HCT116 (cell line): ENCODE measurements around the gene MYBPC2. TPM values are rescaled to one million over a fixed set of nuclear protein-coding genes. Genes with fewer than 3 reads are reported as not detected.

ENCODE experiments used
- ATAC-seq: fragments of 200-7000 bp; cut with Tn5 transposase; 2 replicates; pipeline ENCODE4 v1.9.1; 2020; ENCODE audit warnings: mild to moderate bottlenecking, moderate library complexity
- BruUV-seq: library from RNA; stranded (reverse); fragments of 400-500 nt; replicated peaks from 2 replicates; lab custom pipeline; 2021; lab: Mats Ljungman, UMichigan
- CTCF ChIA-PET: fragments of 300-600 bp; sonication (Branson Sonifier 250); formaldehyde crosslinking; loops from one replicate; lab custom pipeline; 2021; ENCODE audit warnings: antibody characterized with exemption; lab: Charles Lee
- POLR2A ChIA-PET: fragments of 300-600, 350-600 bp; sonication (Branson Sonifier 250); formaldehyde crosslinking; loops from one replicate; lab custom pipeline; 2021; ENCODE audit warnings: antibody characterized with exemption; lab: Charles Lee
- RAD21 ChIA-PET, 2 experiments: fragments of 300-600 bp; sonication (Branson Sonifier 250); formaldehyde crosslinking; loops; one replicate each; lab custom pipeline; 2023; ENCODE audit warnings: low total read pairs in 2 of 2; ENCODE audit not compliant: uncharacterized antibody in 2 of 2, unreplicated experiment in 2 of 2, low non-redundant PET in 1 of 2; lab: Charles Lee
- DNase-seq: peaks from one replicate; pipeline ENCODE4 v3.0.0-alpha.2; 2010; ENCODE audit warnings: low read depth, low spot score
- H2AFZ ChIP-seq: fragments of 200-600 bp; shearing (Covaris generic), sonication (generic); 2 replicates; pipeline ENCODE4 v1.6.1; 2017; ENCODE audit warnings: low read depth, mixed run types, mixed read lengths, antibody characterized with exemption, low read length; ENCODE audit not compliant: poor library complexity, severe bottlenecking
- H3K27ac ChIP-seq: 2 replicates; pipeline ENCODE4 v1.5.1; 2012; ENCODE audit warnings: low read depth, low read length
- H3K27me3 ChIP-seq: fragments of 200-600 bp; sonication (generic); 2 replicates; pipeline ENCODE4 v1.6.1; 2016; ENCODE audit warnings: mixed run types, low read length, mixed read lengths; ENCODE audit not compliant: insufficient read depth
- H3K36me3 ChIP-seq, 2 experiments: fragments of 200-500 bp in 1 of 2; fragments of 200-600 bp in 1 of 2; sonication (Bioruptor generic) in 1 of 2; sonication (generic) in 1 of 2; 2 replicates each; pipeline versions ENCODE4 v1.5.1 to v1.6.1; 2014 to 2016; ENCODE audit warnings: low read length in 2 of 2, inconsistent platforms in 1 of 2, mixed read lengths in 1 of 2, mixed run types in 1 of 2; ENCODE audit not compliant: insufficient read depth in 2 of 2, control insufficient read depth in 1 of 2
- H3K4me1 ChIP-seq, 2 experiments: fragments of 200-600 bp in 1 of 2; sonication (generic) in 1 of 2; 2 replicates each; pipeline versions ENCODE4 v1.5.1 to v1.6.1; 2012 to 2017; ENCODE audit warnings: low read length in 2 of 2, inconsistent platforms in 1 of 2, mild to moderate bottlenecking in 1 of 2, mixed read lengths in 1 of 2, mixed run types in 1 of 2, moderate library complexity in 1 of 2; ENCODE audit not compliant: insufficient read depth in 2 of 2, control insufficient read depth in 1 of 2
- H3K4me2 ChIP-seq: fragments of 200-600 bp; sonication (generic); 2 replicates; pipeline ENCODE4 v1.6.1; 2017; ENCODE audit warnings: mixed run types, low read length, mixed read lengths
- H3K4me3 ChIP-seq, 2 experiments: fragments of 200-600 bp in 1 of 2; sonication (generic) in 1 of 2; replicated peaks in 1 of 2; 2 replicates each; pipeline ENCODE4 v1.5.1; 2011 to 2016; ENCODE audit warnings: low read length in 2 of 2, control low read depth in 1 of 2, low read depth in 1 of 2, mild to moderate bottlenecking in 1 of 2, mixed read lengths in 1 of 2, mixed run types in 1 of 2
- H3K79me2 ChIP-seq: fragments of 200-600 bp; sonication (generic); 2 replicates; pipeline ENCODE4 v1.6.1; 2017; ENCODE audit warnings: mild to moderate bottlenecking, mixed run types, low read length, moderate library complexity, mixed read lengths; ENCODE audit not compliant: insufficient read depth
- H3K9ac ChIP-seq: fragments of 200-600 bp; sonication (generic); 2 replicates; pipeline ENCODE4 v1.6.1; 2016; ENCODE audit warnings: low read length, mixed read lengths
- H3K9me2 ChIP-seq: fragments of 200-600 bp; sonication (generic), shearing (Covaris generic); 2 replicates; pipeline ENCODE4 v1.6.1; 2017; ENCODE audit warnings: mixed run types, mild to moderate bottlenecking, moderate library complexity; ENCODE audit not compliant: insufficient read depth
- H3K9me3 ChIP-seq, 2 experiments: fragments of 200-500 bp in 1 of 2; fragments of 200-600 bp in 1 of 2; sonication (Bioruptor generic) in 1 of 2; sonication (generic) in 1 of 2; 2 replicates each; pipeline ENCODE4 v1.6.1; 2014 to 2017; ENCODE audit warnings: low read length in 2 of 2, mixed read lengths in 2 of 2, inconsistent platforms in 1 of 2, low read depth in 1 of 2, mild to moderate bottlenecking in 1 of 2, mixed run types in 1 of 2, moderate library complexity in 1 of 2; ENCODE audit not compliant: control insufficient read depth in 1 of 2, insufficient read depth in 1 of 2
- H4K20me1 ChIP-seq: fragments of 200-600 bp; sonication (generic), shearing (Covaris generic); 2 replicates; pipeline ENCODE4 v1.6.1; 2017; ENCODE audit warnings: mixed run types, mild to moderate bottlenecking, moderate library complexity; ENCODE audit not compliant: insufficient read depth
- ATF3 ChIP-seq: IDR thresholded peaks from 2 replicates; pipeline ENCODE4 v1.6.1; 2012
- CEBPB ChIP-seq: IDR thresholded peaks from 2 replicates; pipeline ENCODE4 v1.6.1; 2012; ENCODE audit warnings: low read depth
- EGR1 ChIP-seq: IDR thresholded peaks from 2 replicates; pipeline ENCODE4 v1.6.1; 2012; ENCODE audit warnings: low read depth
- ELF1 ChIP-seq: IDR thresholded peaks from 2 replicates; pipeline ENCODE4 v1.6.1; 2012; ENCODE audit warnings: low read depth, borderline replicate concordance
- FOSL1 ChIP-seq: IDR thresholded peaks from 2 replicates; pipeline ENCODE4 v1.6.1; 2012; ENCODE audit warnings: low read depth
- JUND ChIP-seq: IDR thresholded peaks from 2 replicates; pipeline ENCODE4 v1.6.1; 2012
- POLR2AphosphoS5 ChIP-seq: IDR thresholded peaks from 2 replicates; pipeline ENCODE4 v1.6.1; 2011; ENCODE audit warnings: mild to moderate bottlenecking, low read depth, low read length, moderate library complexity
- RAD21 ChIP-seq: IDR thresholded peaks from 2 replicates; pipeline ENCODE4 v1.6.1; 2012; ENCODE audit warnings: low read depth, mild to moderate bottlenecking
- SIN3A ChIP-seq: IDR thresholded peaks from 2 replicates; pipeline ENCODE4 v1.6.1; 2012; ENCODE audit warnings: low read depth
- SRF ChIP-seq: IDR thresholded peaks from 2 replicates; pipeline ENCODE4 v1.6.1; 2012; ENCODE audit warnings: low read depth
- YY1 ChIP-seq: IDR thresholded peaks from 2 replicates; pipeline ENCODE4 v1.6.1; 2011; ENCODE audit warnings: low read length, low read depth, moderate library complexity, mild to moderate bottlenecking; ENCODE audit not compliant: insufficient replicate concordance; ENCODE audit errors: extremely low read depth
- ZFX ChIP-seq: fragments of 450-650 bp; IDR thresholded peaks from 2 replicates; pipeline ENCODE4 v1.6.1; 2017
- ZNF274 ChIP-seq: fragments of 200-500 bp; sonication (Bioruptor generic); IDR thresholded peaks from 2 replicates; pipeline ENCODE4 v1.6.1; 2014; ENCODE audit warnings: mild to moderate bottlenecking, low read depth, low read length, inconsistent platforms
- intact Hi-C: fragments of 100-400 bp; cut with micrococcal nuclease; formaldehyde crosslinking; loops from 2 replicates; pipeline ENCODE4 v1.10.0; 2022
- total RNA-seq: library from RNA; stranded (reverse); gene quantifications from one replicate; pipeline ENCODE4 v1.2.1, GENCODE V29; 2021; ENCODE audit not compliant: unreplicated experiment
- TF ChIP-seq, protein P1 (sequence below): IDR thresholded peaks from 2 replicates; pipeline ENCODE4 v1.6.1; 2011; ENCODE audit warnings: mild to moderate bottlenecking, low read length, moderate library complexity; ENCODE audit not compliant: insufficient replicate concordance; ENCODE audit errors: extremely low read depth

MYBPC2 gene
- total RNA-seq, 1 experiment from 2014 or later: not detected

GRCh38 chr19:50434525-50434924 lies 1.8 kb downstream of the MYBPC2 start:
- ATAC-seq (no peak), DNase-seq (no peak)
- no peaks in the 10 kb centered on the region for H3K79me2 ChIP-seq
- intact Hi-C loops: no loop called here
- H3K9ac ChIP-seq: no peak overlapping the region
- no peaks in the 10 kb centered on the region for H3K9me3 ChIP-seq
- ChIA-PET CTCF (no interaction called here), POLR2A (interaction anchor here (0.6 kb wide), 1 partner anchor 290 kb away, joined by 3 read pairs; no protein-coding TSS in a partner anchor), RAD21 (no interaction called here)
- TF ChIP-seq EGR1: no peak
- no peak for TF ChIP-seq RAD21
- TF ChIP-seq CEBPB: no peak
- no peak for TF ChIP-seq ZFX
- no peak for TF ChIP-seq YY1
- H4K20me1 ChIP-seq: no peaks in the 10 kb centered on the region
- no peak overlapping the region for H2AFZ ChIP-seq
- H3K27ac ChIP-seq: no peak overlapping the region
- H3K4me2 ChIP-seq: no peak overlapping the region
- no TSS peak for BruUV-seq
- no peak overlapping the region for H3K4me3 ChIP-seq
- H3K9me2 ChIP-seq: no peaks in the 10 kb centered on the region
- no peaks in the 10 kb centered on the region for H3K36me3 ChIP-seq
- peaks cover 6 to 21% of the 10 kb centered on the region in 2 experiments for H3K4me1 ChIP-seq
- H3K27me3 ChIP-seq: no peaks in the 10 kb centered on the region

DNA sequence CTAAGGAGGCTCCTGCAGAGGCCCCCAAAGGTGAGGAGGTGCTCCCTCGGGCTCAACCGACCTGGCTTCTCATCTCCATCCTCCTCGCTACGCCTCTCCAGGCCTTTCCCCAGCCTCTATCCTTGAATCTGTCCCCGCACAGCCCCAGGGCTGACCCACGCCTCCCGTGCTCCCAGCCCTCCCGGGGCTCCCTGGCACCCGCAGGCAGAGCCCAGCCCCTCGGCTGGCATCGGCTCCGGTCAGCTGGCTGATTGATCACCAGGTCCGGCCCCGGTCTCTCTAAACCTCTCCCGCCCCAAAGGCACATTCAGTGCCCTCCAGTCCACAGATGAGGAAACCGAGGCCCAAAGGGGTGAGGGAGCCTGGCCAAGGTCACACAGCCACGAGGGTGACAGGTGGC lies 2.5 kb downstream of the MYBPC2 start:
- no peak overlapping the region for H3K9ac ChIP-seq
- BruUV-seq: no TSS peak
- DNase-seq (no peak), ATAC-seq (no peak)
- POLR2A ChIA-PET: interaction anchor here (0.6 kb wide), 1 partner anchor 290 kb away, joined by 3 read pairs; no protein-coding TSS in a partner anchor
- peaks cover 6 to 21% of the 10 kb centered on the region in 2 experiments for H3K4me1 ChIP-seq
- no peaks in the 10 kb centered on the region for H3K79me2 ChIP-seq
- TF ChIP-seq RAD21 (no peak), ATF3 (no peak), ELF1 (no peak), FOSL1 (no peak), CEBPB (no peak), POLR2AphosphoS5 (no peak), EGR1 (no peak), ZFX (no peak), SIN3A (no peak), JUND (no peak), YY1 (no peak), SRF (no peak), ZNF274 (no peak)
- TF ChIP-seq, protein P1, sequence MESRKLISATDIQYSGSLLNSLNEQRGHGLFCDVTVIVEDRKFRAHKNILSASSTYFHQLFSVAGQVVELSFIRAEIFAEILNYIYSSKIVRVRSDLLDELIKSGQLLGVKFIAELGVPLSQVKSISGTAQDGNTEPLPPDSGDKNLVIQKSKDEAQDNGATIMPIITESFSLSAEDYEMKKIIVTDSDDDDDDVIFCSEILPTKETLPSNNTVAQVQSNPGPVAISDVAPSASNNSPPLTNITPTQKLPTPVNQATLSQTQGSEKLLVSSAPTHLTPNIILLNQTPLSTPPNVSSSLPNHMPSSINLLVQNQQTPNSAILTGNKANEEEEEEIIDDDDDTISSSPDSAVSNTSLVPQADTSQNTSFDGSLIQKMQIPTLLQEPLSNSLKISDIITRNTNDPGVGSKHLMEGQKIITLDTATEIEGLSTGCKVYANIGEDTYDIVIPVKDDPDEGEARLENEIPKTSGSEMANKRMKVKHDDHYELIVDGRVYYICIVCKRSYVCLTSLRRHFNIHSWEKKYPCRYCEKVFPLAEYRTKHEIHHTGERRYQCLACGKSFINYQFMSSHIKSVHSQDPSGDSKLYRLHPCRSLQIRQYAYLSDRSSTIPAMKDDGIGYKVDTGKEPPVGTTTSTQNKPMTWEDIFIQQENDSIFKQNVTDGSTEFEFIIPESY: no peak
- no peaks in the 10 kb centered on the region for H3K36me3 ChIP-seq
- RAD21 ChIA-PET: no interaction called here
- H3K9me2 ChIP-seq: no peaks in the 10 kb centered on the region
- no peak overlapping the region for H3K4me3 ChIP-seq
- CTCF ChIA-PET: no interaction called here
- H3K4me2 ChIP-seq: no peak overlapping the region
- no peak overlapping the region for H3K27ac ChIP-seq
- H2AFZ ChIP-seq: no peak overlapping the region
- H3K27me3 ChIP-seq: no peaks in the 10 kb centered on the region
- intact Hi-C loops: no loop called here
- no peaks in the 10 kb centered on the region for H3K9me3 ChIP-seq
- no peaks in the 10 kb centered on the region for H4K20me1 ChIP-seq
